ENCODE measurements around the gene AGER.
"Not testable (repeated sequence)": the region's sequence is repeated elsewhere in the genome, so short reads cannot be mapped to it uniquely, and the experiment has no call there.

Gene AGER

DNA sequence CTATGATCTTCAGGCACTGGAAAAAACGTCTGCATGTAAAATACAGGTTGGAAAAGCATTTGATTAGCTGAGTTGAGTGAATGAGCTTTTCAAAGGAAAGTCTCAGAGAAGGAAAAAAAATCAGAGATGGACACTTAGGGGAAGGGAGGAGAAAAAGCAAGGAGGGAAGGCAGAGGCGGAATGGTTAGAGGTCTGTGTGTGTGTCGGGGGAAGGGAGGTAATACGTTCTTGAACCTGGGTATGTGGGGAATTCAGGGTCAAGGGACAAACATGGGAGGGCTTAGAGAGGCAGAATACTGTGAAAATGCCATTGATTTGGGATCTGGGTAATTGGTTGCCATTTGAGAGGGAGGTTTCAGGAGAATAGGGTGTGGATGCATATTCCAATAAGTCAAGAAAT lies 37.4 kb downstream of the AGER start:
- FAIRE-seq = no peak

DNA sequence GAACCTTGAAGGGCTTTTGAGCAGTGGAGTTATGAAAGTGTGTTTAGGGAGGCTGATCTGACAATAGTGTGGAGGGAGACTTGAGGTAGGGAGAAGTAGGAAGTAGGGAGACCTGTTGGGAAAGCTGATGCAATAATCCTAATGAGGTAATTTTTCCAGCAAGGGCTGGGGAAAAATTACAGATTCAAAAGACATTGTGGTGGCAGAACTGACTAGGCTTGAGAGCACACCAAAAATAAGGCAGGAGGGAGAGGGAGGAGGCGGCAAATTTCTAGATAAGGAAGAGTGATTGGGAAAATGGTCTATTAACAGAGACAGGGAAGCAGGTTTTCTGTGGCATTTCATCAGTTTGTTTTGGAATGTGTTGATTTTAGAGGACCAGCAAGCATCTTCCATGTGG lies 37.8 kb downstream of the AGER start:
- FAIRE-seq = no peak

DNA sequence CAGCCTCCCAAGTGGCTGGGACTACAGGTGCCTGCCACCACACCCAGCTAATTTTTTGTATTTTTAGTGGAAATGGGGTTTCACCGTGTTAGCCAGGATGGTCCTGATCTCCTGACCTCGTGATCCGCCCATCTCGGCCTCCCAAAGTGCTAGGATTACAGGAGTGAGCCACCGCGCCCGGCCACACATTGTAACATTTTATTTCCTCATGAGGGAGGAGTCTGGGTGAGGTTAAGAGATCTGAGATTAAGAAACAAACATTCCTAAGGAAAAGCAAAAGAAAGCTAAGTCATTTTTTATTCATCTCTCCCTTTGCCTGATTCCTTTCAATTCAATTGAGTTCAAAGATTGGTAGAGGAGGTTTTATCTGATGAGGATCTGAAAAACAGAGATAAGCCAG lies 39.8 kb downstream of the AGER start:
- FAIRE-seq = not testable (repeated sequence)

DNA sequence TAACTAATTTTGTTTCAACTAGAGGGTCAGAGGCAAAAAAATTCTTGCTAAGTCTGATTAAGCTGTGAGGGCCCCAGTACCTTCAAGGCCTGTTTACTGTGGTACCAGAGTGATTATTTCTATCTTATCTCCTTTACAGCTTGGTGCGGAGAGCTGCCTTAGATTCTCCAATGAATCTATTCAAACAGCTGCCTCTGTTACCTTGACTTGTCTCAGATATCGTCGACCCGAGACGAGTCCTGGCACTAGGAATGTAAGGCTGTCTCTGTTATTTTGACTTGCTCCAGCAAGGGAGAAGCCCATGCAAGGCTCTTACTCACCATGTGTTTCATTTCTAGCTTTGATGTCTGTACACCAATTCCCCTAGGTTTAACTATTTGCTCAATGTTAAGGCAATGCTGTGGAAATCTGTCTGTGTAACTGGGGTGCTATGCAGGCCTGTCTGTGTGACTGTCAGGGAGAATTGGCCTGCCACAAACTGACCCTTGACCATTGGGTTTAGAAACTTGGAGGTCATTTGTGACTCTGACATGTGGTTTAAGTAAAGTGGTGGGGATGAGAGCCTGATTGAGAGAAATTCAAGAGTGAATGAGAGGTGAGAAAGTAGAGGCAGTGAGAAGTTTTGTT lies 43.5 kb downstream of the AGER start:
- no peak for FAIRE-seq

DNA sequence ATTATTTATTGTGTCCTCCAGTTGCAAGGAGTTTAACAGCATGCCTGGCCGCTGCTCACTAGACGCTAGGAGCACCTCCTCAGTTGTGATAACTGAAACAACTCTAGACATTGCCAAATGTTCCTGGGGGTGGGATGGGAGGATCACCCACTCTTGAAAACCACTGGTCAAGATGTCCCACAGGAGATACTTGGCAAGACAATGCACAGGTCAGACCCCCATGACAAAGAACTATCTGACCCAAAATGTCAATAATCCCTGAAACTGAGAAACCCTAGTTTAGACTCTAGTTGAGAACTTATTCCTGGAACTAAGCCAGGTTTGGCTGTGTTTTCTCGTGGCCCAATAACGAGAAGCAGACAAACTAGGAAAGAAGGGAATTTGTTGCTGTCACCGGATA lies 44.5 kb downstream of the AGER start:
- no peak for FAIRE-seq

DNA sequence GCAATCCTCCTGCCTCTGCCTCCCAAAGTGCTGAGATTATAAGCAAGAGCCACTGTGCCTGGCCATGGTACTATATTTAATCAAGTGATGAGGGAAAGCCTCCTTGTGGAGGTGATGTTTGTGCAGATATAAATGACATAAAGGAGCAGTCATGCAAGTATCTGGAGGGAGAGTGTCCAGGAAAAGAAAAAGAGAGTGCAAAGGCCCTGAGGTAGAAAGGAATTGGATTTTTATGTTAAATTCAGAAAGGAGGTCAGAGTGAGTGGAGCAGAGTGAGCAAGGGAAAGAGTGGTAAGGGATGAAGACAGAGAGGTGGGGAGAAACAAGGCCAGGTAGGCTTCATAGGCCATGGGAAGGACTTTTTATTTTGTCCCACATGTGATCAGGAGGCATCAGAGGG lies 46.6 kb downstream of the AGER start:
- no peak for FAIRE-seq

DNA sequence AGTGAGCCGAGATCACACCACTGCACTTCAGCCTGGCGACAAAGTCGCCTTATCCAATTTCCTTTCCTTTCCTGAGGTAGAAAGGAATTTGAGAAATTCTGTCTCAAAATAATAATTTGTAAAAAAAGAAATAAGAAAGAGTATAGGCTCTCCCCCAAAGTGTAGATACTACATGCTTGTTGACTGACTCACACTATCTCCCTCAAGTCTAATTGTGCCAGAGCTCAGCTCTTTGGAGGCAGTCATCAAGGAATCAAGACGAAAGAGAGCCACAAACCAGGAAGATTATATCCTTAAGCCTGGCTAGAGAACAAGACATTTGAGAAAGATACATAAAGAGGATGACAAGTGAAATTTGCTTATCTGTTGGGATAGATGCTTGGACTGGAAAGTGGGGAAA lies 50.3 kb downstream of the AGER start:
- FAIRE-seq = no peak

DNA sequence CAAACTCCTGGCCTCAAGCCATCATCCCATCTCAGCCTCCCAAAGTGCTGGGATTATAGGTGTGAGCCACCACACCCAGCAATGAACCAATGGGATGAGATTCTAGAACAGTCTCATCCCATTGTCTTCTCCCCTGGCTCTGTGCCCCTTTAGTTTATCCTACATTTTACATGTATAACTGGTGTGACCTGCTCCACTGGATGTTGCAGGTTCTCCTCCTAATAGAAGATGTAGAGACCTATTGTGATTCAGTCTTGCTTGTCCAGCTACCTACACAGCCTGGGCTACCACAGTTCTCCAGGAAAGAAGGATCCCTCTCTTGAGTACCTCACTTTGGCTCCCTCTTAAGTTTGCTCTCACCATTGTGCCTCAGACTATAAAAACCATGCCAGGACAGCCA lies 51.9 kb downstream of the AGER start:
- no peak for FAIRE-seq

DNA sequence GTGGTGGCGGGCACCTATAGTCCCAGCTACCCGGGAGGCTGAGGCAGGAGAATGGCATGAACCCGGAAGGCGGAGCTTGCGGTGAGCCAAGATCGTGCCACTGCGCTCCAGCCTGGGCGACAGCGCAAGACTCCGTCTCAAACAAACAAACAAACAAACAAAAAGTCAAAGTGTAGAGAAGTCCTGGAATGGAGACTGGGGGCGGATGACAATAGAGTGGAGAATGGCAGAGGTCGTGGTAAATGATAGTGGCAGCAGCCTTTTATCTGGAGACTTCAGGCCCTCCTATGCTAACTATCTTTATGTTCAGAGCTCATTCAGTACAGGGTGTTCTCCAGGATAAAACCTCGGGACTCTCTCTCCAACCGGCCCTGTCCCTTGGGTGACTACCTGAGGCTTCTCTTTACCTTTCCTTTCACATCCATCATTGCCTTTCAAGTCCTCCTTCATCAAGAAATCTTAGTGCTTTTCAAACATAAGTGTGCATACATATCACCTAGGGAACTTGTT lies 52.6 kb downstream of the AGER start:
- FAIRE-seq = no peak

Data from TTC549 (cell line).